ENCODE results near the gene TNFAIP2. TPM values are rescaled to one million over a fixed set of nuclear protein-coding genes. Genes with fewer than 3 reads are reported as not detected.
A peak's percentile ranks its signal among the peaks of the same experiment; 100 is the strongest.

TNFAIP2 gene
- total and polyA plus RNA-seq, 8 donors = 30.7 to 279 (median 73.0) TPM

- Histone ChIP-seq H3K36me3 (no peaks in the 10 kb centered on the region), H3K9me3 (no peaks in the 10 kb centered on the region), H3K4me3 (no peak overlapping the region), H3K4me1 (peaks cover 7 to 31% (median 23%) of the 10 kb centered on the region in 4 donors), H3K27ac (no peak overlapping the region), H3K27me3 (peaks cover 0 to 36% (median 0%) of the 10 kb centered on the region in 3 donors)
- TF ChIP-seq CTCF (IDR thresholded peaks at IDR 0.05) = peak in 4 of 7 experiments; percentile 71 to 84 (median 82)
- peak in 2 of 3 donors; percentile 40 to 49 for TF ChIP-seq POLR2AphosphoS5 (IDR thresholded peaks at IDR 0.05)
- TF ChIP-seq POLR2A (IDR thresholded peaks at IDR 0.05) = no peak
- TF ChIP-seq EP300 (IDR thresholded peaks at IDR 0.05) = no peak
- intact Hi-C loops (cut with DNase I; ENCODE audit: low total_unique reads) = no loop called here
- DNase-seq = peak; percentile 90 to 92
- 7 to 16% (median 9%) methylated on average over 7 to 9 of the region's 9 CpGs for WGBS, 5 donors
These were observed 44.9 kb upstream of the TNFAIP2 start for GRCh38 chr14:103078420-103078749.

GRCh38 chr14:103078860-103079587, 44.2 kb upstream of the TNFAIP2 start:
- H3K4me1 ChIP-seq = peaks cover 9 to 28% (median 23%) of the 10 kb centered on the region in 4 donors
- no peak overlapping the region for H3K4me3 ChIP-seq
- H3K27me3 ChIP-seq = peaks cover 0 to 43% (median 4%) of the 10 kb centered on the region in 3 donors
- TF ChIP-seq CTCF (IDR thresholded peaks at IDR 0.05) (no peak), EP300 (IDR thresholded peaks at IDR 0.05) (no peak), POLR2AphosphoS5 (IDR thresholded peaks at IDR 0.05) (no peak), POLR2A (IDR thresholded peaks at IDR 0.05) (no peak)
- intact Hi-C loops (cut with DNase I; ENCODE audit: low total_unique reads) = no loop called here
- H3K36me3 ChIP-seq = no peaks in the 10 kb centered on the region
- whole genome bisulfite sequencing, 5 donors = 70 to 77% (median 74%) methylated on average over 8 to 11 of the region's 11 CpGs
- no peak overlapping the region for H3K27ac ChIP-seq
- DNase-seq = no peak
- H3K9me3 ChIP-seq = no peaks in the 10 kb centered on the region

GRCh38 chr14:103081951-103082350, 41.3 kb upstream of the TNFAIP2 start:
- peaks cover 7 to 9% (median 8%) of the 10 kb centered on the region in 4 donors for H3K4me1 ChIP-seq
- no peaks in the 10 kb centered on the region for H3K36me3 ChIP-seq
- WGBS, 5 donors = 94 to 97% (median 96%) methylated on average over 2 of the region's 2 CpGs
- H3K27me3 ChIP-seq = peaks cover 3 to 72% (median 21%) of the 10 kb centered on the region in 3 donors
- intact Hi-C loops (cut with DNase I; ENCODE audit: low total_unique reads) = no loop called here
- H3K9me3 ChIP-seq = no peaks in the 10 kb centered on the region
- no peak overlapping the region for H3K27ac ChIP-seq
- no peak overlapping the region for H3K4me3 ChIP-seq
- no peak for DNase-seq
- TF ChIP-seq POLR2AphosphoS5 (IDR thresholded peaks at IDR 0.05) (no peak), POLR2A (IDR thresholded peaks at IDR 0.05) (no peak), CTCF (IDR thresholded peaks at IDR 0.05) (no peak), EP300 (IDR thresholded peaks at IDR 0.05) (no peak)

GRCh38 chr14:103084021-103084919, 39.0 kb upstream of the TNFAIP2 start, which contains the start of gene LBHD2:
LBHD2 (plus strand) TSS chr14:103084210; CDS start chr14:103086013, 1,803 bp downstream.
- no peaks in the 10 kb centered on the region for H3K9me3 ChIP-seq
- H3K4me1 ChIP-seq = peaks cover 7 to 9% (median 8%) of the 10 kb centered on the region in 4 donors
- peak in 1 of 2 donors; percentile 58 for DNase-seq
- no peak within 1 kb of the TSS for H3K27ac ChIP-seq
- peaks cover 3 to 76% (median 21%) of the 10 kb centered on the region in 3 donors for H3K27me3 ChIP-seq
- H3K36me3 ChIP-seq = no peaks in the 10 kb centered on the region
- TF ChIP-seq POLR2AphosphoS5 (IDR thresholded peaks at IDR 0.05) (no peak), POLR2A (IDR thresholded peaks at IDR 0.05) (no peak), CTCF (IDR thresholded peaks at IDR 0.05) (no peak), EP300 (IDR thresholded peaks at IDR 0.05) (no peak)
- WGBS, 5 donors = 9 to 24% (median 21%) methylated on average over 44 to 61 of the region's 61 CpGs
- peak within 1 kb of the TSS; percentile 19 to 36 (median 23) for H3K4me3 ChIP-seq
- intact Hi-C loops (cut with DNase I; ENCODE audit: low total_unique reads) = no loop called here
